HL-60 (cell line): ENCODE results near the gene CSMD2.

ENCODE experiments used
- CTCF ChIP-seq: IDR thresholded peaks from one replicate; pipeline ENCODE4 v1.5.1; 2011; ENCODE audit warnings: low read length, control low read depth, inconsistent platforms; ENCODE audit not compliant: insufficient read depth
- POLR2AphosphoS5 ChIP-seq: IDR thresholded peaks from 2 replicates; pipeline ENCODE4 v1.6.1; 2012; ENCODE audit warnings: low read depth
- REST ChIP-seq: IDR thresholded peaks from 2 replicates; pipeline ENCODE4 v1.6.1; 2012; ENCODE audit warnings: low read depth; ENCODE audit not compliant: insufficient replicate concordance

- TF ChIP-seq CTCF (no peak), POLR2AphosphoS5 (no peak), REST (no peak)
These were observed 193.1 kb downstream of the CSMD2 start for GRCh38 chr1:33971913-33972312.
